NCI-H2107 (cell line): ENCODE data around the gene CD59.

Experiments used
- DNase-seq: peaks from one replicate; lab custom pipeline; 2025; lab: John Stamatoyannopoulos, UW

Gene CD59

GRCh38 chr11:33665350-33666106 lies 70.7 kb downstream of the CD59 start:
- no peak for DNase-seq

GRCh38 chr11:33664827-33665226 lies 71.4 kb downstream of the CD59 start:
- no peak for DNase-seq

- DNase-seq: no peak
Observed at GRCh38 chr11:33664166-33664565, 72.1 kb downstream of the CD59 start.

GRCh38 chr11:33663121-33663520 lies 73.1 kb downstream of the CD59 start:
- DNase-seq: no peak

- peak; percentile 63 for DNase-seq
Observed at GRCh38 chr11:33661526-33661925, 74.7 kb downstream of the CD59 start.

GRCh38 chr11:33660962-33661361 lies 75.3 kb downstream of the CD59 start:
- DNase-seq: no peak

GRCh38 chr11:33659370-33660139 lies 76.7 kb downstream of the CD59 start:
- no peak for DNase-seq

GRCh38 chr11:33658195-33658900 lies 77.9 kb downstream of the CD59 start:
- no peak for DNase-seq

GRCh38 chr11:33657757-33658156 lies 78.5 kb downstream of the CD59 start:
- no peak for DNase-seq

- no peak for DNase-seq
Observed at GRCh38 chr11:33656768-33657167, 79.5 kb downstream of the CD59 start.

GRCh38 chr11:33655842-33656600 lies 80.2 kb downstream of the CD59 start:
- no peak for DNase-seq

- no peak for DNase-seq
Observed at GRCh38 chr11:33654594-33654993, 81.6 kb downstream of the CD59 start.
